ENCODE data around the gene ME3.
"Not testable (repeated sequence)": the region's sequence is repeated elsewhere in the genome, so short reads cannot be mapped to it uniquely, and the experiment has no call there.

ME3 gene

GRCh38 chr11:86621854-86622253 is 50.6 kb downstream of the ME3 start:
- no peak for DNase-seq (ENCODE audit: low read depth in 2 of 2)

- DNase-seq (ENCODE audit: low read depth in 2 of 2), result no peak
Observed at GRCh38 chr11:86620891-86621521, 51.4 kb downstream of the ME3 start.

GRCh38 chr11:86619428-86619827 is 53.0 kb downstream of the ME3 start:
- not testable (repeated sequence) for DNase-seq (ENCODE audit: low read depth in 2 of 2)

DNA sequence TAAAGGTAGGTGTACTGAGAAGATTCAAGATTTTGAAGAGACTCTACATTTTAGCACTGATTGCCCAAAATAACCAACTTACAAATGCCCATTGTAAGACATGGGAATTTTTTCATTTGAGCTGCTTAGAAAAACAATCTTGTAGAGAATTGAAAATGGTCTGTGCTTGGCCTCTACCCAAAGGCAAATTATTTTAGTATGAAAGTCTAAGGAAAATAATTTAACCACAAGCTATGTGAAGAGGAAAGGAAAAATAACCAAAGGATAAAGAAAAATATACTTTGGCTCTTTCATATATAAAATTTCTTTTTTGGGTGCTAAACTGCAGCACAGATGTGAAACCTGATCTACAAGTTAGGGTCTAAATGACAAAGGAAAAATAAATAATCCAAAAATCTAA is 54.9 kb downstream of the ME3 start:
- no peak for DNase-seq (ENCODE audit: low read depth in 2 of 2)

- DNase-seq (ENCODE audit: low read depth in 2 of 2), result no peak
Observed at GRCh38 chr11:86615487-86615886, 56.9 kb downstream of the ME3 start.

- no peak for DNase-seq (ENCODE audit: low read depth in 2 of 2)
Observed at GRCh38 chr11:86610559-86611341, 61.7 kb downstream of the ME3 start.

- DNase-seq (ENCODE audit: low read depth in 2 of 2), result peak in 1 of 2 donors; percentile 28
Observed at GRCh38 chr11:86608251-86608799, 64.1 kb downstream of the ME3 start.

DNA sequence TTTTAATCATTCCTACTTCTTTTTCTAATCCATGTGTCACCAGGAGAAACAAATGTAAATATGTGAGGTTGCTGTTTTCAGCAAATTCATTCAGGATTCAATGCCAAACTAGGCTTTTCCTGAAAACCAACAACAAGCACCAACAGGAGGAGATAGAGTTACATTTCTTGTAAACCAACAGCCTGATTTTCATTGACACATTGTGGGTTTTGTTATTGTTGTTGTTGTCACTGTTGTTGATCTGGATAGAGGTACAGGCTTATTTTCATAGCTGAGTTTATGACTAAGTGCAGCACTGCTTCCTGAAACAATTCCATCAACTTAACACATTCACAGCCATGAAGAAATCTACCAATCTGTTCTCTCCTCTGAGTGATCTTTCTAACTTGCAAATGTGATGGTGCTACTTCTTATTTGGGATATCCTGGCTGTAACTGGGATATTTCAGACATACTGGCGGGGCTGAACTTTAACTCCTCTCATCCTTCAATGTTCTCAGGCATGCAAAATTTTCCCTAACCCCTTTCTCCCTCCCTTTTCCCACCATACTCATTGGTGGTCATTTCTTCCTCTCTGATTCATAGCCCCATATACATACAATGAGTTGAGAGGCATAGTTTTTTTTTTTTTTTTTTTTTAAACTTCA is 65.5 kb downstream of the ME3 start:
- no peak for DNase-seq (ENCODE audit: low read depth in 2 of 2)

GRCh38 chr11:86606270-86606835 is 66.1 kb downstream of the ME3 start:
- no peak for DNase-seq (ENCODE audit: low read depth in 2 of 2)

DNA sequence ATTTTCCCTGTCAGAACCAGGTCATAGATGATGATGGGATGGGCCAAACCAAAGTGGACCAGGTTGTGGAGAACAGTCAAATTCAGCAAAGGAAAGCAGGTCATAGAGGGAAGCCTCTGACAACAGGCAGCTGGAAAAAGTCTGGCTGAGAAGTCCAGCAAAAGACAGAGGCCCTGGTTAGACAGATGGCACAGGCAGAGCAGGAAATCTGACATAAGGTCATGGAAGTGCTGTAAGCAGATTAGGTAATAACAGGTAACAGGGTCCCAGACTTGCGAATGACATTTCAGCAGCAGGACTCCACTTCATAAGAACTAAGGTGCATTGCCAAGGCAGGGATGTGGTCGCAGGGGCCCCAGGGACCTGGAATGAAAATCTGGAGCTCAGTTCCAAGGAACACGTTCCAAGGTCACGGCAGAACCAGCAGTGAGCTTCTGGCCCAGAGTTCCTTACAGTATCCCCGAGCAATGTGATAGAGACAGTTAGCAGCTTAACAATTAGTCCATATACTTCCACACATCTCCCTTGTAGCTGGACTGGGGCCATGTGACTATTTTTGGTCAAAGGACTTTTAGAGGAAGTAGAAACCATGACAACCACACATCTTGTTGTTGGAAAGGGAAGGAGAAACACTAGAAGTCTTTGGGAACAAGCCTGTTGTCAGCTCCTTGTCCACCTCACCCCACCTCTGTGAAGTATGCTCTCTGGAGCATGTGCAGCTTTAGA is 75.4 kb downstream of the ME3 start:
- DNase-seq (ENCODE audit: low read depth in 2 of 2), result no peak

DNA sequence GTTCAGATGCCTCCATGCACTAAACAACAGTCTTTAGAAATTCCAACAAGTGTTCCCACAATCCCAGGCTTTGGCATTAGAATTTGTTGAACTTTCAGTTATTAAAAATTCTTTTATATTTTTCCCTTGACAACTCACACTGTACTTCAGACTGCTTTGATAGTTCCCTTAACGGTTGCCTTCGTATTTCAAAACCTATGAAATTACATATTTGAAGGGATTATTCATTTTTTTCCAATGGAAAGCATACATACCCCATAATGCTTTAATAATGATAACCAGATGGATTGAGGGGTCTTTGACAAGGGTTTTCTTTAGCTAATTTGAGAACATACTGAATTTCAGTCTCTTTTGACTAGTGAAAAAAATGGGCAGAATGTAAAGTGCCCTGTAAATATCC is 76.5 kb downstream of the ME3 start:
- no peak for DNase-seq (ENCODE audit: low read depth in 2 of 2)

DNA sequence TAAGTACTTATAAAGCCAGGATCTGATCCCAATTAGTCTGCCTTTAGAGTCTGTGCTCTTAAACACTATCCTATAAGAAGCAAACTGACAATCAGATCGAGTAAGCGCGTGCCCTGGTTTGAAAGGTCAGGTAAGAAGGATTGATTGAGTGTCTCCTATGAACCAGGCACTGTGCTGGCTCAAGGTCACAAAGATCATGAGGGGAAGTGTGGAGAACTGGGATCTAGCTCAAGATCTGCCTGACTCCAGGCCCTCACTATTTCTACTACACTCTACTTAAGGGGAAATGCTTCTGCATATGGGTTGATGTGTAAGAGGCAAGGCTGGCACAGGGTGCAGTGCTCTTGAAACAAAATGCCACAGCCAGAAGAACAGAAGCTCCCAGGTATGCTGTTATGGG is 77.0 kb downstream of the ME3 start:
- no peak for DNase-seq (ENCODE audit: low read depth in 2 of 2)

GRCh38 chr11:86594746-86595145 is 77.7 kb downstream of the ME3 start:
- no peak for DNase-seq (ENCODE audit: low read depth in 2 of 2)

DNA sequence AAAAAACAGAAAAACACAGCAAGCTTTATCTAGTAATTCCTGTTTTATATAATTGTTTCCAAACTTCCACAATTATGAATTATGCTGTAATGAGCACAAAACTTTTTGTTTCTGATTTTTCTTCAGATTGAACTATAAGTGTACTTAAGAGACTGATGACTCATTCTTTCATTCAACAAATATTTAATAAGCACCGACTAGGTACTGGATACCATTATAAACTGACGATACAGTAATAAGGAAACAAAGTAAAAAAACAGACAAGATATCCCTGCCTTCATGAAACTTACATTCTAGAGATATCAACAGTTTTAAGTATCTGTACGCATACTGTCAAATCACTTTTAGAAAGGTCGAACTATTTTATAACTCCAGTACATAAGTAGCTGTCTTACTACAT is 78.6 kb downstream of the ME3 start:
- DNase-seq (ENCODE audit: low read depth in 2 of 2), result no peak

DNA sequence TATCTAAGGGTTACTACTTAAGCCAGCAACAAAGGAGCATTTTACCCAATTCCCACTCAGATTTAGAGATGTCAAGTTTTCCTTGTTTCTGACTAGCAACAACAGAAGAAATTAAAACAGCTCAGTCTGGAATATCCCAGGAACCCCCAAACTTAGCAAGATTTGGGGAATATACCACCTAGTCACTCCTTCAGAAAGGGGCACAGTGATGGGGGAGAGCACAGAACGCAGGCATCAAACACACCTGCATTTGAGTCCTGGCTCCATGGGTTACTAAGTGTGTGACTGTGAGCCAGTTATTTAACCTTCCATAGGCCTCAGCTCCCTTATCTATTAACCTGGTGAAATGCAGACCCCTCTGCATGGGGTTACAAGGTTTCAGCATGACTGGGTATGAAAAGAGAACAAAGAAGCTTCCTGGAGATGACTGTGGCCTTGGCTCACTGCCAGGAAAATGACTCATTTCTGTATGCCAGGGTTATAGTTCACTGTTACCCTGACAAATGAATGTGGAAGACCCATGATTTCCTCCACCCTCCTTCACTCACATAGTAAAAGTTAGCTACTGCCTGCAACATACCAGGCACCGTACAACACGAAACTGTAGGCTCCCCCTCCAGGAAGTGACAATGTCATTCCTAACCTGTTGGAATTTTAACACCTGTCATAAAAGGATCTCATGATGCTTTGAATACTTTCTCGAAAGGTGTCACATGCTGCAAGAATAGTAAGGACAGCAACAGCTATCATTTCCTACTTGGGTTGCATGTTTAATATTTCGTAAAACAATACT is 79.6 kb downstream of the ME3 start:
- peak; percentile 83 to 88 for DNase-seq (ENCODE audit: low read depth in 2 of 2)

- no peak for DNase-seq (ENCODE audit: low read depth in 2 of 2)
Observed at GRCh38 chr11:86592047-86592591, 80.3 kb downstream of the ME3 start.

- no peak for DNase-seq (ENCODE audit: low read depth in 2 of 2)
Observed at GRCh38 chr11:86591631-86592030, 80.8 kb downstream of the ME3 start.

GRCh38 chr11:86589856-86590589 is 82.4 kb downstream of the ME3 start:
- no peak for DNase-seq (ENCODE audit: low read depth in 2 of 2)

- DNase-seq (ENCODE audit: low read depth in 2 of 2), result no peak
Observed at GRCh38 chr11:86589204-86589603, 83.2 kb downstream of the ME3 start.

GRCh38 chr11:86588566-86589090 is 83.8 kb downstream of the ME3 start:
- DNase-seq (ENCODE audit: low read depth in 2 of 2), result no peak
